PFSK-1 (cell line): ENCODE measurements around the gene TRAF3IP3.

Experiments
- FOXP2 ChIP-seq: optimal IDR thresholded peaks from 2 replicates; pipeline ENCODE3; 2011; ENCODE audit warnings: borderline replicate concordance, control low read depth, inconsistent platforms; ENCODE audit not compliant: insufficient read depth; ENCODE audit errors: extremely low read length, extremely low read depth
- POLR2AphosphoS5 ChIP-seq: IDR thresholded peaks from 2 replicates; pipeline ENCODE4 v1.6.1; 2012; ENCODE audit warnings: low read depth, mild to moderate bottlenecking, control low read depth, low read length, moderate library complexity
- SIN3A ChIP-seq: IDR thresholded peaks from 2 replicates; pipeline ENCODE4 v1.6.1; 2012; ENCODE audit warnings: mild to moderate bottlenecking, low read length, moderate library complexity, borderline replicate concordance; ENCODE audit not compliant: insufficient read depth
- TAF1 ChIP-seq: IDR thresholded peaks from 2 replicates; pipeline ENCODE4 v1.6.1; 2012; ENCODE audit warnings: low read length, control low read depth, borderline replicate concordance; ENCODE audit not compliant: insufficient read depth
- TF ChIP-seq, protein P1 (sequence below), 2 experiments: IDR thresholded peaks; 2 replicates each; pipeline versions ENCODE4 v1.6.1 to v1.8.0; 2011 to 2012; ENCODE audit warnings: low read depth in 2 of 2, low read length in 2 of 2, control low read depth in 1 of 2, inconsistent platforms in 1 of 2, mild to moderate bottlenecking in 1 of 2, moderate library complexity in 1 of 2; ENCODE audit not compliant: insufficient read depth in 1 of 2

TRAF3IP3 gene

DNA sequence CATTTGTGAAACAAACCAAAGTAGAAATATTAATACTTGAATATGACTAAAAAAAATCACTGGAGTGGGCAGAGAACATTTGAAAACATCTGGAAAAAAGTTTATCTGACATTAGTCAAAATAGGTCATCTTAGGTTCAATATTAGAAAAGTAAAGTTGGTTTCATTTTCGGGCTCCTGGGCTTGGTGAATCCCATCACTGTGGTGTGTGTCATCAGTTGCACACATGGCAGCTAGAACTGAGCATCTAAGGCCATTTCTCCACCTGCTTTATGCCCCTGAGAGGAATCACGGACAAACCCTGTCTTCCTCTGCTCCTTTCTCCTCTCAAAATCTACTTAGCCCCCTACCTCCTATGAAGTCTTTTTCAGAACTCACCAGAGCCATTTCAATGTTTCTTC lies 45.8 kb upstream of the TRAF3IP3 start:
- TF ChIP-seq TAF1 (no peak), SIN3A (no peak), FOXP2 (no peak), POLR2AphosphoS5 (no peak)
- TF ChIP-seq, protein P1, sequence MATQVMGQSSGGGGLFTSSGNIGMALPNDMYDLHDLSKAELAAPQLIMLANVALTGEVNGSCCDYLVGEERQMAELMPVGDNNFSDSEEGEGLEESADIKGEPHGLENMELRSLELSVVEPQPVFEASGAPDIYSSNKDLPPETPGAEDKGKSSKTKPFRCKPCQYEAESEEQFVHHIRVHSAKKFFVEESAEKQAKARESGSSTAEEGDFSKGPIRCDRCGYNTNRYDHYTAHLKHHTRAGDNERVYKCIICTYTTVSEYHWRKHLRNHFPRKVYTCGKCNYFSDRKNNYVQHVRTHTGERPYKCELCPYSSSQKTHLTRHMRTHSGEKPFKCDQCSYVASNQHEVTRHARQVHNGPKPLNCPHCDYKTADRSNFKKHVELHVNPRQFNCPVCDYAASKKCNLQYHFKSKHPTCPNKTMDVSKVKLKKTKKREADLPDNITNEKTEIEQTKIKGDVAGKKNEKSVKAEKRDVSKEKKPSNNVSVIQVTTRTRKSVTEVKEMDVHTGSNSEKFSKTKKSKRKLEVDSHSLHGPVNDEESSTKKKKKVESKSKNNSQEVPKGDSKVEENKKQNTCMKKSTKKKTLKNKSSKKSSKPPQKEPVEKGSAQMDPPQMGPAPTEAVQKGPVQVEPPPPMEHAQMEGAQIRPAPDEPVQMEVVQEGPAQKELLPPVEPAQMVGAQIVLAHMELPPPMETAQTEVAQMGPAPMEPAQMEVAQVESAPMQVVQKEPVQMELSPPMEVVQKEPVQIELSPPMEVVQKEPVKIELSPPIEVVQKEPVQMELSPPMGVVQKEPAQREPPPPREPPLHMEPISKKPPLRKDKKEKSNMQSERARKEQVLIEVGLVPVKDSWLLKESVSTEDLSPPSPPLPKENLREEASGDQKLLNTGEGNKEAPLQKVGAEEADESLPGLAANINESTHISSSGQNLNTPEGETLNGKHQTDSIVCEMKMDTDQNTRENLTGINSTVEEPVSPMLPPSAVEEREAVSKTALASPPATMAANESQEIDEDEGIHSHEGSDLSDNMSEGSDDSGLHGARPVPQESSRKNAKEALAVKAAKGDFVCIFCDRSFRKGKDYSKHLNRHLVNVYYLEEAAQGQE (IDR thresholded peaks at IDR 0.05; ENCODE audit: insufficient read depth in 1 of 2, low read depth in 2 of 2, low read length in 2 of 2) = no peak

DNA sequence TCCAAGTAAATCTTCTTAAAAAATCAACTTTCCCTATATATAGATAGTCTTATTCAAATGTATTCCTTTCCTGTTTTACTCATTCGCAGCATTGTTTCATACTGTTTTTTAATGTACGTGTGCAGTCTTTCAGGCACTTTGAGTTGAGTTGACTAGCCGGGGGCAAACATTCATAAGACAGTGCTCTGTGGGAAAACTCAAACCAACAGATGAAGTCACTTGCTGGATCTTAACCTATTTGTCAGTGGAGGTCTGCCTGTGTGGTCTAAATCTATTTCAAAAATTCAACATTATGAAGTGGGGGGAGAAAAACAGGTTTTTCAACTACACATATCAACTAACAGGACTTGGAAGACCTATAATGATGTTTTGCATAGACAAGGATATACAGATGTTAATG lies 45.0 kb upstream of the TRAF3IP3 start:
- no peak for TF ChIP-seq POLR2AphosphoS5

DNA sequence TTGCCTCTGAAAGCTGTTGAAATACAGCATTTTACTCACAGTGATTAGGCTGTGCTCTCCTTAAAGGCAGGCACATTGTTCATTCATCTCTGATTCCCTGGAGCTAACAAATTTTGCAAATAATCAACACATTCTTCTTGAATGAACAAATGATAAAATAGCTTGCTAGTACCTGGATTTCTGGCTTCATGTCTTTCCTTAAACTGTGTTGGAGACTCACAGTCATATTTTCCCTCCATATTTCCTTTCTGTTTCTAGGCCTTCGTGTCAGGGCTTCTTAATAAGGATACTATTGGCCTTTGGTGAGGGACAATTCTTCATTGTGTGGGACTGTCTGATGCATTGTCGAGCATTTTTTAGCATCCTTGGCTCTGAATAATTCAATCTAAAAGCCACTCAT lies 41.5 kb upstream of the TRAF3IP3 start:
- TF ChIP-seq, protein P1 (IDR thresholded peaks at IDR 0.05; ENCODE audit: insufficient read depth in 1 of 2, low read depth in 2 of 2, low read length in 2 of 2) = no peak
- TF ChIP-seq SIN3A (no peak), POLR2AphosphoS5 (no peak), FOXP2 (no peak)

DNA sequence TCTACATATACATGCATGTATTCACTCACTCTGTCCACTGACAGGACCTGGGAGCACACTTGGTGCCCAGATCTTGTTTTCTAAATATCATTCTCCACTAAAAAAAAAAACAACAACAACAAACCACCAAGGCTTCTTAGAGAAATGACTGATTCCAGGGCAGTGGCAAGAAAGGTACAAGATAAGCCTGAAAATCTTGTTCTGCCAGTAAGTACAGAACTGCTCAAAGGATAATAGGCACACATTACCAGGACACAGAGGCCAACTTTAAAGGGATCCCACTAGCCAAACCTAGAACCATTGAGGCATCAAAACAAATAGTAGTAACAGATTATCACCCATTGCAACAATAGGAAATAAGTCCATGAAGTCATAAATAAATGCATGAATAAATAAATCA lies 40.5 kb upstream of the TRAF3IP3 start:
- TF ChIP-seq POLR2AphosphoS5 (no peak), TAF1 (no peak), FOXP2 (no peak), SIN3A (no peak)
- TF ChIP-seq, protein P1 (IDR thresholded peaks at IDR 0.05; ENCODE audit: insufficient read depth in 1 of 2, low read depth in 2 of 2, low read length in 2 of 2) = no peak

DNA sequence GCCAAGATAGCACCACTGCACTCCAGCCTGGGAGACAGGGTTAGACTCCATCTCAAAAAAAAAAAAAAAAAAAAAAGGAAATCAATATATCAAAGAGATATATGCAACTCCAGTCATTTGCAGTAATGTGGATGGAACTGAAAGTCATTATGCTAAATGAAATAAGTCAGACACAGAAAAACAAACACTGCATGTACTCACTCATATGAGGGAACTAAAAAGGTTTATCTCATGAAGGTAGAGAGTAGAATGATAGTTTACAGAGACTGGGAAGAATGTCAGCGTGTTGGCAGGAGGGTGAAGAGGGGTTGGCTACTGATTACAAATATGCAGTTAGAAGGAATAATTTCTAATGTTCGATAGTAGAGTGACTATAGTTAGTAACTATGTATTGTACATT lies 38.0 kb upstream of the TRAF3IP3 start:
- TF ChIP-seq POLR2AphosphoS5 = no peak
- no peak for TF ChIP-seq FOXP2
- TF ChIP-seq SIN3A = no peak

DNA sequence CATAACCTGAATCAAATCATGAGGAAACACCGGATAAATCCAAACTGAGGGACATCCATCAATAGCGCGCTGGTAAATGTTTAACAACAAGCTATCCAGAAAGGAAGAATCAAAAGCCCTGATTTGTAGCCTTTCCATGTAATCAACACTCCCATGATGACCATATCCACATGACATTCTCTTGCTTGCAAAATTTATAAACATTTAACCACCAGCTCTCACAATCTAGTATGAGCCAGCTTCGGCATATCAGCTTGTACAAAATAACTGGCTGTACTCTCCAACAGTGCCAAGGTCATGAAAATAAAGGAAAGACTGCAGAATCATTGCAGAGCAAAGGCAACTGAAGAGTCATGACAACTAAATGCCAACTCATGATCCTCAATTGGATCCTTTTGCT lies 35.5 kb upstream of the TRAF3IP3 start:
- TF ChIP-seq POLR2AphosphoS5 = no peak
- no peak for TF ChIP-seq FOXP2
- TF ChIP-seq SIN3A = no peak
- TF ChIP-seq, protein P1 (IDR thresholded peaks at IDR 0.05; ENCODE audit: insufficient read depth in 1 of 2, low read depth in 2 of 2, low read length in 2 of 2) = no peak
- TF ChIP-seq TAF1 = no peak
